Measurements from ENCODE around the gene CHSY1.
A peak's percentile ranks its signal among the peaks of the same experiment; 100 is the strongest.
"Not testable (repeated sequence)": the region's sequence is repeated elsewhere in the genome, so short reads cannot be mapped to it uniquely, and the experiment has no call there.

Gene CHSY1

GRCh38 chr15:101251830-101252820 is at the start of gene CHSY1:
TSS of gene CHSY1 (minus strand) at chr15:101252048. CDS start at chr15:101251456, 592 bp downstream.
- peak; percentile 93 for DNase-seq (ENCODE audit: low read depth)

GRCh38 chr15:101296418-101297405 is 44.9 kb upstream of the CHSY1 start:
- DNase-seq (ENCODE audit: low read depth), result peak; percentile 18

GRCh38 chr15:101295607-101296161 is 43.8 kb upstream of the CHSY1 start:
- no peak for DNase-seq (ENCODE audit: low read depth)

GRCh38 chr15:101294731-101295606 is 43.1 kb upstream of the CHSY1 start, which contains the start of gene SNRPA1:
TSS of gene SNRPA1 (minus strand) at chr15:101295248. CDS start at chr15:101295178, 70 bp downstream.
- peak; percentile 91 for DNase-seq (ENCODE audit: low read depth)

- no peak for DNase-seq (ENCODE audit: low read depth)
These were observed 41.3 kb upstream of the CHSY1 start for GRCh38 chr15:101293122-101293521.

GRCh38 chr15:101288905-101289513 is 37.2 kb upstream of the CHSY1 start:
- peak; percentile 48 for DNase-seq (ENCODE audit: low read depth)

GRCh38 chr15:101287342-101287741 is 35.5 kb upstream of the CHSY1 start:
- not testable (repeated sequence) for DNase-seq (ENCODE audit: low read depth)

- DNase-seq (ENCODE audit: low read depth), result no peak
These were observed 34.7 kb upstream of the CHSY1 start for GRCh38 chr15:101286471-101287114.

- DNase-seq (ENCODE audit: low read depth), result no peak
These were observed 32.1 kb upstream of the CHSY1 start for GRCh38 chr15:101283931-101284330.

- no peak for DNase-seq (ENCODE audit: low read depth)
These were observed 28.2 kb upstream of the CHSY1 start for GRCh38 chr15:101280007-101280406.

- no peak for DNase-seq (ENCODE audit: low read depth)
These were observed 26.2 kb upstream of the CHSY1 start for GRCh38 chr15:101277943-101278564.

GRCh38 chr15:101277038-101277822 is 25.4 kb upstream of the CHSY1 start, which contains the start of gene SELENOS:
TSS of gene SELENOS (minus strand) at chr15:101277485. CDS start at chr15:101277417, 68 bp downstream.
- DNase-seq (ENCODE audit: low read depth), result peak; percentile 80

- DNase-seq (ENCODE audit: low read depth), result peak; percentile 40
These were observed 24.7 kb upstream of the CHSY1 start for GRCh38 chr15:101276501-101277037.

- DNase-seq (ENCODE audit: low read depth), result no peak
These were observed 23.2 kb upstream of the CHSY1 start for GRCh38 chr15:101275018-101275417.

GRCh38 chr15:101273534-101273933 is 21.7 kb upstream of the CHSY1 start:
- DNase-seq (ENCODE audit: low read depth), result no peak

- no peak for DNase-seq (ENCODE audit: low read depth)
These were observed 20.7 kb upstream of the CHSY1 start for GRCh38 chr15:101272584-101272983.

GRCh38 chr15:101269479-101270223 is 17.8 kb upstream of the CHSY1 start:
- no peak for DNase-seq (ENCODE audit: low read depth)
